NCI-H146 (cell line): ENCODE data around the gene AQP1.

Experiments
- DNase-seq: peaks from one replicate; lab custom pipeline; 2025; lab: John Stamatoyannopoulos, UW

Gene AQP1

DNA sequence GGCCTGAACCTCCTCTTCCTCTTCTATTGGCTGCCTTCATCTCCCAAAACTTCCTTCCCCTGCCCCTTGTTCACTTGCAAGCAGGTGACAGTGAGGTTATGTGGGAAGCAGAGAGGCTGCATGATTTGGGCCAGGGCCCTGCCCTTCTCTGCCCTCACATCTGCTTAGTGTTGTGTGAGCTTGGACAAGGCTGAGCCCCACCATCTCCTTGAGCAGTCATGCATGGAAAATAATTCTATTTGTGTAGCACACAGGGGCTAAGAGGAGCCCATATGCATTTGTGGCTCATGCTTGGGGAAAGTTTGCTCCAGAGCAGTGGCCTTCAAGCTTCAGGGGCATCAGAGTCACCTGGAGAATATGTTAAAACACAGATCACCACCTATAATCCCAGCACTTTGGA, 26.8 kb upstream of the AQP1 start:
- no peak for DNase-seq

DNA sequence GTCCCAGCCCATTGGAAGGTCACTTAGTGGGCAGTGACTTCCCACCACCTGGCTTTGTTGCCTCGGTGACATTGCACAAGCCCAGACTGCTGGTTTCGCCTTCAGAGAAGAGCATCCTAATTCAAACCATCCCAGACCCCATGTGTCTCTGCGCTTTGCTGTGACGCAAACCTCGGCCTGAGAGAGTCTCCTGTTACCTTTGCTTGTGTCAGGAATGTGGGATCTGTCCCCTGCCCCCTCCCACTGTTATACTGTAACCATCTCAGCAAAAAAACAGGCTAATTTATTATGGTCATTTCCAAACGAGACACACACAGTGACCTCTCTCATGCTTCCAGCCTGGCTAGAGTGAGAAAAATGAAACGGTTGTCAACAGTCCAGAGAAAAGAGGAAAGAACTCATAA, 25.0 kb upstream of the AQP1 start:
- DNase-seq = no peak

DNA sequence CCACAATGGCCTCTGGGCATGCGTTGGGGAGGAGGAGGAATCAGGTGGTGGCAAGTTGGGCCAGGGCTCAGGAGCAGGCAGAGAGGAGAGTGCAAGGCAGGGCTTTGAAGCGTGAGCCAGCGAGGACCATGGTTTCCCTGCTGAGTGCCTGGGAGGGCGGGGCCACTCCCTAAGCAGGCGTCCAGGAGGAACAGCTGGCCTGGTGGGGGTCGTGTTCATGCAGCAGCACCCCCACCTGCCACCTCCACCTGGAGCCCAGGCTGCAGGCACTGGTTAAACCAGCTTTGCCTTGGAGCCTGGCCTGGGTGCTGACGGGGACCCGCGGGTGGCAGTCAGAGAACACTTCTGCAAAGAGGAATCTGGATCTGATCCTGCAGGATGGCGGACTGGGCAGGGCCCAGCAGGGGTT, 24.2 kb upstream of the AQP1 start:
- DNase-seq = peak; percentile 3

DNA sequence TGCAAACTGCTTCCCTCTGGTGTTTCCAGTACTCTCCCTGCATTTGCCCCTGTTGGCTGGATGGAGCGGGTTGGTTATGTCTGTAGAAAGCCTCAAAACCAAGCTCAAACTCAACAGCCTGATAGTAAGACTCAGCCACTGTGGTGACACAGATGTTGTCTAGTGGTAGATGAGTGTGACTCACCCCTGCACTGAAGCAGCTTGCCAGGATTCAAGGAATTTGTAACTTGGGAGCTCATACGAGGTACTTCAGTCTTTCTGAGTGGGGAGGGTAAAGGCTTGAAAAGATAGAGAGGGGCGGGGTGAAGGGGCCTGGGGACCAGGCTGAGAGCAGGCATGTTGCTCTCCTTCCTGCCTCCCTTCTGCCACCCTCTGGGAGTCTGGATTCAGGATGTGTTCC, 22.9 kb upstream of the AQP1 start:
- no peak for DNase-seq

DNA sequence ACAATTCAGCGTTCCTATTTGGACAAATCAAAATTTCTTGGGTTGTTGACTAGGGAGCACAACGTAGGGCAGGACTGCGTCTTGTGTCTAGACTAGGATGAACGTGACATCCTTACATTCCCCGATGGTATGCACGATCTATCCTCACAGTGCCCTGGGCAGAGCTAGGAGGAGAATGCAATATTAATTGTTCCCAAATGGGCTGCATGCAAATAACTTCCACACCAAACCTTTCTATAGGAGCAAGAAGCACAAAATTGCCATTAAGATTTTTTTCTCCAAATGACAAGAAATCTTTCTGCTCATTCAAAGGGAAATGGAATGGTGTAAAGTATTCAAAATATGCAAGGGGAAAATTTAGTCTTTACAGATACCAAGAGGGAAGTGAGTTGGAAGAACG, 21.4 kb upstream of the AQP1 start:
- DNase-seq = no peak

DNA sequence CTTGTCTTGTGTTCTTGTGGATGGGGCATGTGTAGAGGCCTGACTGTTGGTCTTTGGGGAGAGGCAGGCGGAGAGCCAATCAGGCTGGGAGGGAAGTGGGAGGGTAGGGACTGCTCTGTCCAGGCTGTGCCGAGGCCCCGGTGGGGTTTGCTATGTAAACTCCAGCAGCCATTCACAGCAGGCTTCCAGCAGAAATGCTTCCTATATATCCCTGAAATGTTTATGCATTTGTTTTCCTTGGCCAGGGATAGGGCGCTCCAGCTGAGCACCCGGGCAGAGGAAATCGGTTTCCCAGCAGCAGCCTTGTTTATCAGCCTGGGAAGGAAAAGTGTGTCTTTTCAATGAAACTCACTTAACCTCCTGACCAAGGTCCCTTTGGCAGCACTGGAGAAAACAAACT, 18.3 kb upstream of the AQP1 start:
- no peak for DNase-seq

DNA sequence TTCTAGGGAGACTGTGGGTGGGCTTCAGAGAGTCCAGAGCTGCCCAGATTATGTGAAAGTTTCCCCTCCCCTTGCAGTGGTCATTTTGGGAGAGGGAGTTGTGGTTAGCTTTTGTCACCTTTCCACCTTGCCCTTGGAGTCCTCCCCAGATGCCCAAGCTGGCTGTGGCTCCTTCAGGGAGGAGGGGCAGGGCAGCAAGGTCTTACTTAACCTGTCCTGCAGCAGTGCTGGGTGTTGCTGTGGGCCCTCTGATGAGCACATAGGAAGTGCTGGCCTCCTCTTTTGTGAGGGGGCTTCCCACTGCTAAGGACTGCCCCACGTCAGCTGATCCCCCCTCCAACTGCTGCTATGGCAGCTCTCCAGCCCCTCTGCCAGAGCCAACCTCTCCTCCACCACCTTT, 17.6 kb upstream of the AQP1 start:
- no peak for DNase-seq

DNA sequence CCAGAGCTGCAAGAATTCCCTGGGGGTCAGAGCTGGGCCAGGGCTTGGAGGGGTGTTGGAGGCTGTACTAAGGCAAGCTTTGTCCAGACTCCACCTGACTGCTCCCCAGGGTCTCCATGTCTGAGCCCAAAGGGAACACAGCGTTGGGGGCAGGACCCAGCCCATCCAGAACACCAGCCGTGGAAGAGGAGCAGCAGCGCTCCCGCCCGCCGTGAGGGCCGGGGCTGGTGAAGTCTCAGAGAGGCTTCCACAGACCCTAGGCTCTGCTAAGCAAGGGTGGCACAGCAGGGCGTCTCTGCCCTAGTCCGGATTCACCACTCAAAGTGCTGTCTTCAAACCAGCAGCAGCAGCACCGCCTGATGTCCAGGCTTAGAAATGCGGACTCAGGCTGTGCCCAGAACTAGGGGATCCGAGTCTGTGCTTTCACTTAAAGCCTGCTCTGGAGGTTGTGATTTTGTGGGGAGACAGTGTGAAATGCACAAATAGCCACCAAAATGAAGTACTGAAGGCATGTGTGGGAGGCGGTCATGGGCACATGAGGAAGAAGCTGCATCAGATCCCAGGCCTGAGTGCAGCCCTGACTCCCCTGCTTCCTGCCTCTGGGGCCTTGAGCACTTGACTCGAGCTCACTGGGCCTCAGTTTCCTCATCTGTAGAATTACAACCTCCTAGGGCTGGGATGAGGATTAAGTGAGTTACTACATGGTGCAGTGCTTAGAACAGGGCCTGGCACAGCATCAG, 16.6 kb upstream of the AQP1 start:
- no peak for DNase-seq

DNA sequence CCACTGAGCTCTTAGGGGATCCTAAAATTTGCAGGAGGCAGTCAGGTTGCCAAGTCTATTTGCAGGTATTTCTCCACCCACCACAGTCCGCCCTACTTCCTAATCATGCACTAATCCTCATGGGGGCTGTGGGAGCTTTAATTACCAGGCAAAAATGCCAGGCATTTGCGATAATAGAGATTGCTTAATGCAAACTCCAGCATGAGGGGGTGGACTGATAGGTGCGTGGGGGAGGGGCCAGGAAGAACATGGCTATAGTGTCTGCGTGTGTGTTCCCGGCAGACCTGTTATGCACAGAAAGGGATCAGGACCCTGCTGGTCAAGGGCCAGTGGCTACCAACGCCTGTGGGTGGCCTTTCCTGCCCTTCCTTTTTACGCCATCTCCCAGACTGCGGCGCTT, 15.6 kb upstream of the AQP1 start:
- DNase-seq = no peak

DNA sequence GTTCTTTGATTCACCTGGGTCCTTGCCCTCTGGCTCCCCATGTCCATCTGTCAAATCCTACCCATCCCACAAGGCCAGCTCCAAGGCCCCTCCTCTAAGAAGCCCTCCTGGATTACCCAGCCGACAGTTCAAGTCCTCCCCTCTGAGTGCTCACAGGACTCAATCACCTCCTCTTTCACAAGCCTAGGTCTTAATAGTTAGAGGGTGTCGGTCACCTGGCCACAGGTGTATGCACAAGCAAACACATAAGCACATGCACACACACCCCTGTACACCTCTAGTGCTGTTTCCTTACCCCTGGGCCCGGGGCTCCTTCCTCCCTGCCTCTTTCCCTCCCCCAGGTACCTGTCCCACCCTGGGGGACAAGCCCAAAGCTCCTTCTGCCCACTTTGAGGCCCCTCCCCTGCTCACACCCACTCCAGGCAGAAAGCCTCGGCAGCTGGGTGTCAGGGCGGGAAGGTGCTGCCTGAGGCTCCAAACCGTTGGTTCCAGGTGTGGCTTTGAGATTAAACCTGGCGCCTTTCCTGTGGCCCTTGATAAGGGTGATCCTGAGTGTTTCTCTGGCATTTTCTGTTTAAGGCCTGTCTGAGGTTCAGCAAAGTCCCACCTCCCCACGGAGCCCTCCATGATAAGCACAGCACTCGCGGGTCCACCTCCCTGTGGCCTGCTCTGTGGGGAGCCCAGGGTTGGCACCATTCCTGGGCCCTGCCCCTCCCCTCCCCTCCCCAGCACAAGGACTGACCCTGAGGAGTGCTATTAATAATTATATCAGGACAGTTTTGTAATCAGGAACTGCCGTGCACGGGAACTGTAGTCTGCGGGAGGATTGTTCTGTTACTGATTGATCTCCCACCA, 14.6 kb upstream of the AQP1 start:
- peak; percentile 19 for DNase-seq

DNA sequence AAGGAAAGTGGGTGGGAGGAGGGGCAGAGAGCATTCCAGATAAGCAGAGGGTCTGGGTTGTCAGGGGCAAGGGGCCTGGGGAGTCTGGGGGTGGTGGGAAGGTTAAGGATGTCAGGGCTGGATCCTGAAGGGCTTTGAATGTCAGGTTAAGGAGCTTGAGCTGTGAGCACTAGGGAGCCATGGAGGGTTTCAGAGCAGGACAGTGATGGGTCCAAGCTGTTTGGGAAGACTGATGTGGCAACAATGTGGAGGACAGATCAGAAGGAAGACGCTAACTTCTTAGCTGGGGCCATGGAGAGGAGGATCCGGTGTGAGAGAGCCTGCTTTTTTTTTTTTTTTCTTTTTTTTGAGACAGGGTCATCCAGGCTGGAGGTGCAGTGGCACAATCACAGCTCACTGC, 13.9 kb upstream of the AQP1 start:
- DNase-seq = no peak

DNA sequence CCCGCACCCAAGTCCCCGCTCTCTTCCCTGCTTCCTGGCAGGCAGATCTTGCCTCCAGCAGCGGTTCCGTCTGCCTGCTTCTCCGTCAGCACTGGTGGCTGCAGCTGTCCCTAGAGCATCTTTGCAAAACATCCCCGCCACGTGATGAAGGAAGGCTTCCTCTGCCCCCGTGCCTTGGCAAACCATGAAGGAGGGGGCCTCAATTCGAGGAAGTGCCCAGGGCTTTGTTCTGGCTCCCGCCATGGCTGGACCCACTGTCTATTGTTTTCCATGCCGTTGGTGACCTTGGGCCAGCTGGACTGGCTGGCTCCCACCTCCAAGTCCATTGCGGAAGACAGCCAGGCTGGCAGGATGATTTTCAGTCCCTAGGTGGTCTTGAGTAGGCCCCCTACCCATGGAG, 13.2 kb upstream of the AQP1 start:
- no peak for DNase-seq

DNA sequence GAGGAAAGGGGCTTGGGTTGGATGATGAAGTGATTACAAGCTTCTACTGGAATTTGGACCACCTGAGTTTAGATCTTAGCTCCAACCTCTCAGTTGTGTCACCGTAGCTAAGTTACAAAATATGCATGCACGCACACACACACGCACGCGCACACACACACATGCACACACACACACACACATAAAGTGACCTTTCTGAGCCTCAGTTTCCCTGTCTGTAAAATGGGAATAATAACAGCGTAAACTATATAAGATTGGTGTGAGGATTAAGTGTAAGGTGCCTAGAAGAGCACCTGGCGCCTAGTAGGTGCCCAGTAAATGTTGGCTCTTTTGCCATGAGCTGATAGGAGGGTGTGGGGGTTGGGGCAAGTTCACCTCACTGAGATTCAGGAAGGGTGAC, 12.6 kb upstream of the AQP1 start:
- no peak for DNase-seq

DNA sequence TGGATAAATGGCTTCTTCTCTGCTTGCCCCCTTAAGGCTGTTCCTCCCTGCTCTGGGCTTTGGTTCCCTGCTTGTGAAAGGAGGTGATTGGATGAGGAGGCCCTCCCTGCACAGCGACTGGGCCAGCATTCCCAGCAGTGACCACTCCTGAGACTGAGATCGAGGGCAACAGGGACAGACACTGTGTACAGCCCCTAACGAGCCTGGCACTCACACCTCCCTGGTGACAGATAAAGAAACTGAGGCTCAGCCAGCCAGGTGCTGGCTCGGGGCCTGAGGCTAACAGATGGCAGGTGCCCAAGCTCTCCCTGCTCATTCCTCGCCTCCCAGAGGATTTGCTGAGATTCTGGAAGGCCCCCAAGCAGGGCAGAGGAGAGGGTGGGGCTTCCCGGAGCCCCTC, 12.0 kb upstream of the AQP1 start:
- no peak for DNase-seq

DNA sequence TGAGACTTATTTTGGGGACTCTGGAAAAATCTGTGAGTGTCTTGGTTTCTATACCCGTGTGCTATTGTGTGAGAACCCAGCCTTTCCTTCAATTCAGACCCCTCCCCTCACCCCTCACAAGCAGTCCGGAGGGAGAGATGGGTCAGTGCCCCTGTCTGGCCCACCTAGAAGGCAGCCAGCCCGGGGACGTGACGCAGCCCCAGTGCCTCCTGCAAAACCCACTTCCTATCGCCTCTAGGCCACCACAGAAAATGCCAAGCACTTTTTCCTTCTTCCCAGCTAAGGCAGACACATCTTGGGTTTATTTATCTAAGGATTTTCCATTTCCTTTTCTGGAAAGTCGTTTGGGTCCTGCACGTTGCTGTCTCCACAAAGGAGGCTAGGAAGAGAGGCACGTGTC, 11.6 kb upstream of the AQP1 start:
- no peak for DNase-seq

DNA sequence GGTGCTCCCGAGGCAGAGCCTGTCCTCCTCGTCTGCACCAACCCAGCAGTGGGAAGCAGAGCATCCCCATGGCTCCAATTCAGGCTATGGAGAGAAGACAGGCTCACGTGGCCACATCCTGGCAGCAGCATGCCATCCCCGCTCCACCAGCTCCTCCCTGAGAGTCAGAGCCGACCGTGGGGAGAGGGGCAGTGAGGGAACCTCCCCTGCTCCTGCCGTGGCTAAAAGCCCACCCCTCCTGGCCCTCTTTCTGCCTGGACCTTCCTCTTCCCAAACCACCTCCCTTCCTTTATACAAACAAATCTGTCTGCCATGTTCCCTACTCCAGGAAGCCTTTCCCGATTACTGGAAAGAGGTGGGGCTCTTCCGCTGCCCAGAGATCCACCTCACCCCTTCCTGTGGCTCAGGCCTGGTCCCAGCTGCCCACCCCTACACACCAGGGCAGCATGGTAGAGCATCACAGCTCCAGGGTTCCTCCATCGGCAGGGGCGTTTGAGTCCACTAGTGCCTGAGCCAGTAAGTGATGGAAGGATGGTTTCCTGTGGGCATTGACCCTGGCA, 10.8 kb upstream of the AQP1 start:
- DNase-seq = no peak

DNA sequence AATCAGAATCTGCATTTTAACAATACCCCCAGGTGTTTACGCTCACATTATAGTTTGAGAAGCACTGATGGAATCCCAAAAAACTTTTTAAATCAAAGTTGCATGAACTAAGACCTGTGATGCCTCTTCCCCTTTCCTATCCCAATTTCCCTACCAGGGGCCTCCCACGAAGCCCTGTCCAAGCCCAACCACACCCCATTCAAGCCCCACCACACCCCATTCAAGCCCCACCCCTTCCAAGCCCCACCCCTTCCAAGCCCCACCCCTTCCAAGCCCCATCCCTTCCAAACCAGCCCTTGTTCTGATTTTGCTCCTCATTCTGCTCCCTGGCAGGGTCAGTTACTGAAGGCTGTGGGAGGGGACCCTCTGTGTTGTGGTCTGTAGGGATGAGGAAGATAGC, 9.8 kb upstream of the AQP1 start:
- DNase-seq = no peak

DNA sequence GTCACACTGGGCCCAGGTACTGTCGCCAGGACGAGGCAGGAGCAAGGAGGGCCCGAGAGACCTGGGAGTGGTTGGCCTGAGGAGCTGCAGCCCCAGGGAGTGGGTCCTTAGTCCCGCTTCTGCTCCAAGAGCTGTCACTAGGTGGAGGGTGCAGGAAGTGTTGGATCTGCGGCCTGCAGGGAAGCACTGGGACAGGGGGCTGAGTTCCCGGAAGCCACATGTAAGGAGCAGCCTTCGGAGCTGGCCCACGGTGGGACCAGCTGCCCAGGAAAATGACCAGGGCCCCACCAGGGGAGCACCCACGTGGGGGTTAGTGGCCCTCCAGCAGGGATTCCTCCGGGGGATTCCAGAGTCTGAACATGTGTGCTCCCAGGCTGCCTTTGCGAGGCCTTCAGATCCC, 9.2 kb upstream of the AQP1 start:
- no peak for DNase-seq

DNA sequence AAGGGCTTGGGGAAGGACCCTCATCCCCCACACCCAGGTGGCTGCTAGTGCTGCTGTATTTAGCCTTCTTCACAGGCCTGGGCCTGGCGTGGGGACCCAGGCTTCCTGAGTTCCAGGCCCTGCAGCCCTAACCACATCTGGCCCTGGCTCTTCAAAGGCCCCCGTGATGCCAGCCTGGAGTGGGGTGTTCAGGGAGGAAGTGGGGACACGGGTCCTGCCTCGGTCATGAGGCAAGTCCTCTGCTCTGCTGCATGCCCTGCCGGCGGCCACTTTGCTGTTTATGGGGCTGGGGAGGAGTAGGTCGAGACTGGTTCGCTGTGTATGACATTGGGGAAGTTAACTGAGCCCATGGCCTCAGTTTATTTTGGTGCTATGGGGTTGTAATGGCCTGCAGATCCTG, 8.5 kb upstream of the AQP1 start:
- no peak for DNase-seq

DNA sequence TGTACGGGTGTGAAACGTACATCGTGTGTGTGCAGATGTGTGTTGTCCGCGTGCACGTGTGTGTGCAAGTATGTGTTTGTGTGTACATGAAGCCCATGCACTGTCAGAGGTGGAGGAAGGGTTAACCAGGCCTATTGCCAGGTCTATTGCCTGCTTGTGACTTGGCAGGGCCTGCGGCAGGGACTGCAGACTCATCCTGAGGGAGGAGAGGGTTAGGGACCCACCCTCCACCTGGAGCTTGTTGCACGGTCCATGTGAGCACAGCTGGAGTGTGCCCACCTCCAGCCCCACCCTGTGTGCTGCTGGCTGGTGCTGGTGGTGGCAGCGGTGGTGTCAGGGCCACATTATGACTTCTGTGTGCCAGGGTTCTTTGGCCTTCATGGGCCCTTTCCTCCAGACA, 7.1 kb upstream of the AQP1 start:
- DNase-seq = no peak

DNA sequence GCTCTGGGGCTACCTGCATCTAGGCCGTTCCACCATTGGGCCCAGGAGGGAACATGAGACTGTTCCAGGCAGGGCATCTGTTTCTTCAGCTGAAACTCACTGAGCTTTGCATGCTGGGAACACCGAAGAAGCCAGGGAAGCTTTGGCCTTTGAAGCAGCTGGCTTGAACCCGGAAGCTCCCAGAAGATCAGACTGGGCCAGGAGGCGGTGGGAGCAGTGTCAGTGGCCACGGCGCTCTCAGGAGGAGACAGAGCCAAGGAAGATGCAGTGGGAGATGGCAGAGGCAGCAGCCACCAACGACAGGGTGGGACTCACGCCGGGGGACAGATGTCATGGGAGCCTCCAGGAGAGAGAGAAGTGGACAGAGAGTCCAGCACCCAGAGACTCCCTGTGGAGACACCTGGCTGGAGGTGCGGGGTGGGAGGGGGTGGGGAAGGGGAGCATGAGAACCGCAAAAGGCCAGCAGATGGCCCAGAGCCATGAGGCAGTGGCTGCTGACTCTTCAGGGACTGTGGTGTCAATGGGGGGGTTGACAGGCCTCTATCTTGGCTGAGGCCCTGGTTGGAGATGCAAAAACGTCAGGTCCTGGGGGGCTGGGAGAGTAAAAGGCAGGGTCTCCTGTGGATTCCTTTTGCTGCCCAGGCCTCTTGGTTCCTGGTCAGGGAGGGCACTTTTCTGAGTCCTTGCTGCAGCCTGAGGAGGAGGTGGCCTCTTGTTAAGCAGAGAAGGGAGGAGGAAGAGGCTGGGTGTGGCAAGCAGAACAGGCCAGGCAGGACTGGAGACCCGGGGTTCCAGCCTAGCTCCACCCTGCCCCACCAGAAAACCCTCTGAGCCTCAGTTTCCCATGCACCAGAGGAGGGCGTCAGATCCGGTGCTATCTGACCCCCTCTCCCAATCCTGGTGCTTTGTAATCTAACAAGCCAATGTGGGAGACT, 6.3 kb upstream of the AQP1 start:
- no peak for DNase-seq

DNA sequence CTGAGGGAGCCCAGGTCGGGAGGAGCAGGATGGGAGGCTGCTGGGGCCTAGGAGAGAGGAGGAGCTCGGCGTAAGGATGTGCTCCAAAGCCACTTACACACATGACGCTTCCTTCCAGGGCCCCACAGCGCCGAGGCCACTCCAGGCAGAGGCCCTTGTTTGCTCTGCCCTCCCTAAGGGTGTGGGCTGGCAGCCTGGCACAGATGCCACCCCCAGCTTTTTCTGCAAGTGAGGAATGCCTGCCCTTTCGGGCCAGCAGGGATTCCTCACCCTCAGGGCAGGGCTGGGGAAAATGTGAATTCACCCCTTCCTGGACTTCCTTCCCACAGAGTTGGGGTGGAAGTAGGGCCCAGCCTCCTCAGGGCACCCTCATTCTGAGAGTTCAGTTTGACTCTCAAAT, 5.6 kb upstream of the AQP1 start:
- DNase-seq = no peak
